ENCODE results near the gene EBLN2. TPM values are rescaled to one million over a fixed set of nuclear protein-coding genes. Genes with fewer than 3 reads are reported as not detected.

EBLN2 gene
- total RNA-seq, 1 experiment from 2014 or later = 6.9 TPM

DNA sequence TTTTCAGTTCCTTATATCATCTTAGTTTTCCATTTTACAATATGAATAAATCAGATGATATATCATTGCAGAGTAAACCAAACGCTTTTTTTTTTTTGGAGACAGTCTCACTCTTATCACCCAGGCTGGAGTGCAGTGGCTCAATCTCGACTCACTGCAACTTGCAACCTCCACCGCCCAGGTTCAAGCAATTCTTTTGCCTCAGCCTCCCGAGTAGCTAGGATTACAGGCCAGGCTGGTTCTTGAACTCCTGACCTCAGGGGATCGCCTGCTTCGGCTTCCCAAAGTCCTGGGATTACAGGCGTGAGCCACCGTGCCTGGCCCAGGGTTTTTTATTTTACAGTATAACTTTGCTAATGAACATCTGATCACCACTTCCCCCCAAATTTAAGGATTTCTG, 5.9 kb upstream of the EBLN2 start:
- no TSS peak for BruUV-seq (replicated peaks)
- no peak for DNase-seq
- peaks cover 29% of the 10 kb centered on the region for H3K36me3 Mint-ChIP-seq (ENCODE audit: insufficient read depth, unreplicated experiment)
- no peak overlapping the region for H3K4me3 Mint-ChIP-seq (ENCODE audit: unreplicated experiment)
- H3K4me3 ChIP-seq (ENCODE audit: low read depth, low read length) = no peak overlapping the region
- H3K36me3 ChIP-seq (ENCODE audit: control insufficient read depth, insufficient read depth, low read length) = no peaks in the 10 kb centered on the region
- H3K27me3 Mint-ChIP-seq (ENCODE audit: insufficient read depth, unreplicated experiment) = no peaks in the 10 kb centered on the region
- no peak overlapping the region for H3K27ac Mint-ChIP-seq (ENCODE audit: unreplicated experiment)
- peaks cover 21% of the 10 kb centered on the region for H3K4me1 Mint-ChIP-seq (ENCODE audit: low read depth, unreplicated experiment)
- intact Hi-C loops (cut with micrococcal nuclease; ENCODE audit: unreplicated experiment) = no loop called here
- no peaks in the 10 kb centered on the region for H3K9me3 ChIP-seq
- no peaks in the 10 kb centered on the region for H3K9me3 Mint-ChIP-seq (ENCODE audit: unreplicated experiment)
- POLR2A ChIA-PET = interaction anchor here (0.6 kb wide), 1 partner anchor 53 kb away, joined by 5 read pairs; no protein-coding TSS in a partner anchor
- H3K27me3 ChIP-seq (replicated peaks; ENCODE audit: control insufficient read depth, insufficient read depth, low read length) = no peaks in the 10 kb centered on the region
- TF ChIP-seq, protein P1, sequence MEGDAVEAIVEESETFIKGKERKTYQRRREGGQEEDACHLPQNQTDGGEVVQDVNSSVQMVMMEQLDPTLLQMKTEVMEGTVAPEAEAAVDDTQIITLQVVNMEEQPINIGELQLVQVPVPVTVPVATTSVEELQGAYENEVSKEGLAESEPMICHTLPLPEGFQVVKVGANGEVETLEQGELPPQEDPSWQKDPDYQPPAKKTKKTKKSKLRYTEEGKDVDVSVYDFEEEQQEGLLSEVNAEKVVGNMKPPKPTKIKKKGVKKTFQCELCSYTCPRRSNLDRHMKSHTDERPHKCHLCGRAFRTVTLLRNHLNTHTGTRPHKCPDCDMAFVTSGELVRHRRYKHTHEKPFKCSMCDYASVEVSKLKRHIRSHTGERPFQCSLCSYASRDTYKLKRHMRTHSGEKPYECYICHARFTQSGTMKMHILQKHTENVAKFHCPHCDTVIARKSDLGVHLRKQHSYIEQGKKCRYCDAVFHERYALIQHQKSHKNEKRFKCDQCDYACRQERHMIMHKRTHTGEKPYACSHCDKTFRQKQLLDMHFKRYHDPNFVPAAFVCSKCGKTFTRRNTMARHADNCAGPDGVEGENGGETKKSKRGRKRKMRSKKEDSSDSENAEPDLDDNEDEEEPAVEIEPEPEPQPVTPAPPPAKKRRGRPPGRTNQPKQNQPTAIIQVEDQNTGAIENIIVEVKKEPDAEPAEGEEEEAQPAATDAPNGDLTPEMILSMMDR (IDR thresholded peaks at IDR 0.05; ENCODE audit: insufficient read depth in 1 of 2, low read depth in 1 of 2, low read length in 1 of 2, severe bottlenecking in 1 of 2, unreplicated experiment in 1 of 2) = no peak
- peaks cover 22% of the 10 kb centered on the region for H3K4me1 ChIP-seq
- CTCF ChIA-PET = interaction anchor here (0.7 to 1.9 kb wide), 5 partner anchors 17 to 168 kb away, joined by 3 to 10 read pairs (median 4); partner anchors contain the start of gene GXYLT2

DNA sequence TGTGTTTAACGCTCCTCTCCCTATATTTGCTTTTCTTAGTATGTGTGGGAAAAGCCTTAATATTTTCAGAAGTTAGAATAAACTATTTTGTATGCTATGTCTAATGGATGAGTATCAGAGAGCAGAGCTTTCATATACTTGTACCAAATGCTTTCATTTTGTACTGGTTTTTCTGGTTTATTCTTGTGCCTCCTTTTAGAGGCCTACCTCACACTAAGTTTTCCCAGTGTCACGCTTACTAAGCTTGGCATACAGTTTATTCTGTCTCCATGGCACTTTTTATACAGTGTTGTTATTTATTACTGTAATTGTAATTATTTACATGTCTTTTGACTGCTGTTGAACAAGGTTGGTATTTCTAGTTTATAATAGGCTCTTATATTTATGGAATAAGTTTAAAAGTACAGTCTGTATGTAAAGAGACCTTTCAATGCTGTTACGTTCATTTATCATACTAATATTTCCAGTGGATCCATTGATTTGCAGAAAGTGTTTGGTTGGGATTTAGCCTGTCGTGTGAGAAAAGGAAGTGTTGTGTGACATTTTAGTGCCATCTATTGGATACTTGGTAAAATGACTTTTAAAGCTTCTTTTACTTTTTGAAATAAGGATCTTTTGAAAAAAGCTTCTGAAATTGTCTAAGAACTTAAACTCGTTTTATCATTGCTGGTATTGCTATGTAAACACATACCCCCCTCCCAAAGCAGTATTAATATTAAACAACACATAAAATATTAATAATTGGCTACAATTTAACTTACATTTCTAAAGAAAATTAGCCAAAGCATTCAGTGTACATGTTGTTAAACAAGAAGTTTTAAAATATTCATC, 5.2 kb upstream of the EBLN2 start:
- H3K27me3 Mint-ChIP-seq (ENCODE audit: insufficient read depth, unreplicated experiment) = no peaks in the 10 kb centered on the region
- Histone ChIP-seq H3K4me3 (ENCODE audit: low read depth, low read length) (no peak overlapping the region), H3K36me3 (ENCODE audit: control insufficient read depth, insufficient read depth, low read length) (no peaks in the 10 kb centered on the region), H3K9me3 (no peaks in the 10 kb centered on the region), H3K27me3 (replicated peaks; ENCODE audit: control insufficient read depth, insufficient read depth, low read length) (no peaks in the 10 kb centered on the region), H3K4me1 (peaks cover 20% of the 10 kb centered on the region)
- intact Hi-C loops (cut with micrococcal nuclease; ENCODE audit: unreplicated experiment) = loop anchor here (1.0 to 2.0 kb wide), 3 partner anchors 59 to 205 kb away; partner anchors contain the start of gene PPP4R2
- POLR2A ChIA-PET = no interaction called here
- no peak overlapping the region for H3K4me3 Mint-ChIP-seq (ENCODE audit: unreplicated experiment)
- H3K36me3 Mint-ChIP-seq (ENCODE audit: insufficient read depth, unreplicated experiment) = peaks cover 24% of the 10 kb centered on the region
- CTCF ChIA-PET = interaction anchor here (0.6 to 1.9 kb wide), 10 partner anchors 10 to 234 kb away, joined by 3 to 10 read pairs (median 4); partner anchors contain the start of genes GXYLT2 and PPP4R2
- BruUV-seq (replicated peaks) = no TSS peak
- peaks cover 21% of the 10 kb centered on the region for H3K4me1 Mint-ChIP-seq (ENCODE audit: low read depth, unreplicated experiment)
- DNase-seq = no peak
- TF ChIP-seq, protein P1 (IDR thresholded peaks at IDR 0.05; ENCODE audit: insufficient read depth in 1 of 2, low read depth in 1 of 2, low read length in 1 of 2, severe bottlenecking in 1 of 2, unreplicated experiment in 1 of 2) = peak; percentile 30 to 48
- H3K9me3 Mint-ChIP-seq (ENCODE audit: unreplicated experiment) = no peaks in the 10 kb centered on the region
- H3K27ac Mint-ChIP-seq (ENCODE audit: unreplicated experiment) = no peak overlapping the region

DNA sequence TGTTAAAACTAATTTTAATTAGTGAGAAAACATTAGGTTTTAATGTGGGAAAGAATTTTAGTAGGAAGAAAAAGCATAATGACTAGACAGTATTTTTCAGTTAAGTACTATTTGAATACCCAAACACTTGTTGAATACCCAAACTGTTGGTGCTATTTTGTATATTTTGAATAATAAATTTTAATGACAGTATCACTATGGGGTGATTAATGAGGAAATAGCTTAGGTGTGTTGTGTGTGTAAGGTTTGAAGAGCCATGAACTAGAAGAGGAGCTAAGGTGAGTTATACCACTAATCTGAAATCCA, 4.7 kb upstream of the EBLN2 start:
- Mint-ChIP-seq H3K4me3 (ENCODE audit: unreplicated experiment) (no peak overlapping the region), H3K36me3 (ENCODE audit: insufficient read depth, unreplicated experiment) (peaks cover 27% of the 10 kb centered on the region), H3K27ac (ENCODE audit: unreplicated experiment) (no peak overlapping the region), H3K27me3 (ENCODE audit: insufficient read depth, unreplicated experiment) (no peaks in the 10 kb centered on the region), H3K9me3 (ENCODE audit: unreplicated experiment) (no peaks in the 10 kb centered on the region), H3K4me1 (ENCODE audit: low read depth, unreplicated experiment) (peaks cover 19% of the 10 kb centered on the region)
- TF ChIP-seq, protein P1 (IDR thresholded peaks at IDR 0.05; ENCODE audit: insufficient read depth in 1 of 2, low read depth in 1 of 2, low read length in 1 of 2, severe bottlenecking in 1 of 2, unreplicated experiment in 1 of 2) = no peak
- no peaks in the 10 kb centered on the region for H3K9me3 ChIP-seq
- H3K36me3 ChIP-seq (ENCODE audit: control insufficient read depth, insufficient read depth, low read length) = no peaks in the 10 kb centered on the region; the same call in 1 of the 2 replicates
- POLR2A ChIA-PET = no interaction called here
- CTCF ChIA-PET = interaction anchor here (0.6 to 1.9 kb wide), 9 partner anchors 10 to 234 kb away, joined by 3 to 10 read pairs (median 4); partner anchors contain the start of genes GXYLT2 and PPP4R2
- H3K4me3 ChIP-seq (ENCODE audit: low read depth, low read length) = no peak overlapping the region
- peaks cover 15% of the 10 kb centered on the region for H3K4me1 ChIP-seq
- intact Hi-C loops (cut with micrococcal nuclease; ENCODE audit: unreplicated experiment) = loop anchor here (1.0 to 2.0 kb wide), 3 partner anchors 60 to 205 kb away; partner anchors contain the start of gene PPP4R2
- no peak for DNase-seq
- BruUV-seq (replicated peaks) = no TSS peak
- H3K27me3 ChIP-seq (replicated peaks; ENCODE audit: control insufficient read depth, insufficient read depth, low read length) = no peaks in the 10 kb centered on the region

Measured in Caco-2 (cell line).